DMS79 (cell line): ENCODE results near the gene FAM118B.
"Not testable (repeated sequence)": the region's sequence is repeated elsewhere in the genome, so short reads cannot be mapped to it uniquely, and the experiment has no call there.

Source experiments
- DNase-seq: peaks from one replicate; lab custom pipeline; 2025; lab: John Stamatoyannopoulos, UW

The FAM118B gene

DNA sequence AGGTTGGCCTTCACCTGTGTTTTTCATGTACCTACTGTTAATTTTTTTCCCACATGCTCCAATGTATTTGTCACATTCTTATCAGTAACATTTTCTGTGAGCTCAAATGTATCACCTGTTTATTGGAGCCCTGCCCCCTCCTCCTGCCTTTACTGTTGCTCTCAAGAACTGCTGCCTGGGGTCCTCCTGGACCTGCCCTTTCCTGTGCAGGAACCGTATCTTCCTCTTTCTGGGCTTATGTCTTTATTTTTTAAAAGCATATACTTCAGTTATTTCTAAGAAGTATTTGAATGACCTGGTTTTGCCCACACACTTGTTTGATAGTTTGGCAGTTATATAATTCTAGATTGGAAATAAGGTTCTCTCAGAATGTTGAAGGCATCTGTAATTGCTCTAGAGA, 5.9 kb downstream of the FAM118B start:
- no peak for DNase-seq

DNA sequence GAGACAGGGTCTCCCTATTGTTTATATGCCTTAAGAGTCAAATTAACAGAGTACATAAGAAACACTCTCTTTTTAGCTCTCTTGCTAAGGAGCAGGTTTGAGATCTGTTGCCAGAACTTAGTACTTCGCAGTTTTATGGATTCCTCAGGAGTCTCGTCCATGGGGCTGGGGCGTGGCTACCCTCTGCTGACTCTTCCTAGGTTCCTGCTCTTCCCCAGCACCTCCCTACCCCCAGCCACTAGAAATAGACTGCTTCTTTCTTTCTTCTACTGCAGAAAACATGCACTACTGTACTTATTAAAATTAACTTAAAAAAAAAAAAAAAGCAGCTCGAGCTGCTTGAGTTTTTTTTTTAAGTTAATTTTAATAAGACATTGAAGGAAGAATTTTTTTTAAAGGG, 8.0 kb downstream of the FAM118B start:
- no peak for DNase-seq

DNA sequence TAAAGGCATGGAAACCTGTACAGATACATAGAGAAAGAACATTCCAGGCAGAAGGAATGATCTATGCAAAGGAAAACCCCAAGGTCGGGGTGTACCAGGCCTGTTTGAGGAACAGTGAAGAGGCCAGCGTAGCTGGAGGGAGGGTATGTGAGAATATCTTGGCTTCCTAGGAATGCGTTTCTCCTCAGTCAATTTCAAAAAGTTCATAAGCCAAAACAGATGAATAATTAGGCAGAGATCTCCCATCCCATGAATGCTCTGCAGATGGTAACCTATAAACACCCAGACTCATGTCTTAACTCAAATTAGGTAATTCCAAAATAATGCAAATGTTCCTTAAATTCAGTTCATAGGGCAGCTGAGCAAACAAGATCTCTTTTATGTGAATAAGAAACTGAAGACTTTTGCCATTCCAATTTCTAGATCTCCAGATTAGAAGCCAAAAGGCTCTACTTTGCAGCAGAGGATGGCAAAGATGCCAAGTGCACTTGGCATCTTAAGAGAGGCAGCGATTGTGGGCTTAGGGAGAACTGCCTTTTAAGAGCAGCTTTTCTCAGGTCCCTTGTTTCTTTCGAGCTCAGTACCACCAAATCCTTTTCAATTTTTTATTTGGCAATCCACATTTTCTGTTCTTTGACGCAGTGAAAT, 13.2 kb downstream of the FAM118B start:
- DNase-seq: peak; percentile 77

DNA sequence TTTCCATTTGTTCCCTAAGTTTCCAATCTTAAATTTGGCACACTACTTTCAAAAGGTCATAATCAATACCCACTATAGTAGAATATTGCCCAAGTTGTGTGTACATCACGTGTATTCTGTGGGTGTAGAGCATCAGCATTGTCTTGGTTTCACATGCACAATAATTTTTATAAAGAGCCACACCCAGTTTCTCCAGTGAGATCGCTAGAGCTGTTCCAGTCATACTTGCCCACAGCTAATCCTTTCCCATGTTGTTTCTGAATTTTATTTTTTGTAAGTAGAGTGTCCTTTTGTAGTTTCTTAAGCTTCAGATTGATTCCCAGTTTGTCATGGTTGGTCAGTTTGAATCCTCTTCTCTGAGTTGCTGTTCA, 13.7 kb downstream of the FAM118B start:
- DNase-seq: no peak

DNA sequence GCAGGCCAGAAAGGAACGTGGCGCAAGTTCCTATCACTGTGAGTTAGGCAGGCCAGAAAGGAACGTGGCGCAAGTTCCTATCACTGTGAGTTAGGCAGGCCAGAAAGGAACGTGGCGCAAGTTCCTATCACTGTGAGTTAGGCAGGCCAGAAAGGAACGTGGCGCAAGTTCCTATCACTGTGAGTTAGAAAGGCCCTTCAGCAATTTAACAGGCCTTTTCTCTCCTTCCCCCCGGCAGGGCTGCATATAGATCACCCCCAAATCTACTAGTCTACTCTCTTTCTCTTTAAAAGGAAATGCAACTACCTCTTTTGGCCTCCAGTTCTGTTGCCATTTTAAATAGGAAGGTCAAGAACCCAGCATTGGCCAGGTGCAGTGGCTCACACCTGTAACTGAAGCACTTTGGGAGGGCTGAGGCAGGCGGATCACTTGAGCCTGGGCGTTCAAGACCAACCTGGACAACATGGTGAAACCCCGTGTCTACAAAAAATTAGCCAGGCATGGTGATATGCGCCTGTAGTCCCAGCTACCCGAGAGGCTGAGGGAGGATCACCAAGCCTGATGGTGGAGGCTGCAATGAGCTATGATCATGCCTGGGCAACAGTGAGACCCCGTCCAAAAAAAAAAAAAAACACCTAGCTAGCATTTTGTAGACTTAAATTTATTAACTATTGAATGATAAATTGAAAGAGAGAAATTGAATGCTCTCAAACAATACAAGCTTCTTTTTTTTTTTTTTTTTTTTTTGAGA, 14.9 kb downstream of the FAM118B start:
- DNase-seq: no peak

DNA sequence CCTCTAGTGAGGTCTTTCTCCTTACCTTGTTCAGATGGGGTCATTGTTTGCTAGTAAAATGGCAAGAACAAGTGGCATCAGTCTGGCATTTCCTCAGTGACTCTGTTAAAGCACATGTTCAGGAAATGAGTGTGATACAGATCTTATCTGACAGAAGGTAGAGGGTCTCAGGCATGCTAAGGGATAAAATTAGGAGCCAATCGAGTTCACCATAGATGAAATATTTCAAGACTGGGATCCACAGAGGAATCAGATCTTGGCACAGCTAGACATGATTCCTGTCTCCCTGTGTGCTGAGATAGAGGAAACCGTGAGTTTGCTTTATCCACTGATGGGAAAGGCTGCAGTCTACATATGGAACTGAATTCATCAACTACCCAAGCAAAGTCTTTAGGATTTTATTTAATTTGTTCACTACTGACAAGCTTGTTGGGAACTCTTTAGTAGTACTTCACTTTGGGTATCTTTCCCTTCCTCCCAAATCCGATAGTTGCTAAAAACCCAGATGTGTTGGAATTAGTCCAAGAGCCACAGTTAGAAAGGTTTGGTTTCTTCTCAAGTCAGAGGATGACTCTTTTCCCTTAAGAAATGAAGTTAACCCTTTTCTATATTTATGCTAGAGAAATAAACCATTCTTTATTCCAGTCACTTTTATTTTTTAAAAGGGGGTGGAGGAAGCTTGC, 18.4 kb downstream of the FAM118B start:
- no peak for DNase-seq

DNA sequence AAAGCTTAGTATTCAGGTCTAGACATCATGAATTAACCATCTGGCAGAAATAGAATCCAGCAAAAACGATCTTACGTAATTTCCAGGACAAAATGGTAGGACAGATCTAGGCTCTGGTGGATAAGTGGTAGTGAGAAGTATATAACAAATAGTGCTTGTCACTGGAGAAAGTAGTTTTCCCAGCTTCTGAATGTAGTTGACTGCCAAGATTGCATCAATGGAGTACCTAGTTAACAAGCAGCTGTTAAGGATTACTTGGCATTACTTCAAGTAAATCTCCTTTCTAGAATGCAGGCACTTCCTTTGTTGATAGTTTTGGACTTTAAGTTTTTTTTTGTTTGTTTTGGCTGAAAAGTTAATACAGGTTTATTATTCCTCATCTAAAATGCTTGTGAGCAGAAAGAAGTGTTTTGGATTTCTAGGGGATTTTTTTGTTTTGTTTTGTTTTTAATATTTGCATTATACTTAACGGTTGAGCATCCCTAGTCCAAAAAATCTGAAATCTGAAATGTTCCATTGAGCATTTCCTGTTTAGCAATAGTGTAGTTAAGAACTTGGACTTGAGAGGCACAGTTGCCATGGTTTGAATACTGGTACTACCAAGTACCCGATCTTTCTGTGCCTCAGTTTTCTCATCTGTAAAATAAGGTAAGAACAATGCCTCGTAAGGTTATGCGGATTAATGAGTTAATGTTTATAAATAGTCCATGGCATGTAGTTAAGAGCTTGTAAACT, 20.3 kb downstream of the FAM118B start:
- DNase-seq: peak; percentile 95

DNA sequence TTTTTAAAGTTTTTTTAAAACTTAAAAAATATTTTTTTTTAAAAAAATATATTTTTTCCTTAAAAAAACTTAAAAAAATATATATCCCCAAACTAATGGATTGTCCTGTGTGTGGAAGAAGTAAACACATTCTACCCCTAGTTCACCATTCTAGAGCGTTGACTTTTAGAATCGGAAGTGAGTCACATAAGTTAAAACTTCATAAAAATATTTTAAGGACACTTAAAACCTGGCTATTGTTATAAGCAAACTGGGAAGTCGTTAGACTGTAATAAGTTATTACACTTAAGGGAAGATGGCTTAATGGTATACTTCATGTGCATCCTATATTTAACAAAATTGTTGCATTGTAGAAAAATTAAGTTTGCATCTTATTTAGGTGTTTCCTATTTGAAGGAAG, 21.1 kb downstream of the FAM118B start:
- DNase-seq: no peak

DNA sequence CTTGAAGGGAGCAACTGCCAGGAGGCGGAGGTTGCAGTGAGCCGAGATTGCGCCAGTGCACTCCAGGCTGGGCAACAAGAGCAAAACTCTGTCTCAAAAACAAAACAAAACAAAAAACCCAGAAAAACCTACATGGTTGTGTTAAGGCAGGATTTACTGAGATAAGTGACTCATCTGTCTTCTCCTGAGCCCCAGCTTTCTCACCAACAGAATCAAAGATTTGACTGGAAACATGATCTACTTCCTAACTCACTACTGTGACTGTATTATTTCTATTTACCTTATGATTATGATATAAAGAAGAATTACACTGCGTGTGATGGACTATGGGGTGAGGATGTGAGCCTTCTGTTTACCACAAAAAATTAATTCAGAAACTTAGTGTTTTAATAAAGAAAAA, 21.8 kb downstream of the FAM118B start:
- no peak for DNase-seq

DNA sequence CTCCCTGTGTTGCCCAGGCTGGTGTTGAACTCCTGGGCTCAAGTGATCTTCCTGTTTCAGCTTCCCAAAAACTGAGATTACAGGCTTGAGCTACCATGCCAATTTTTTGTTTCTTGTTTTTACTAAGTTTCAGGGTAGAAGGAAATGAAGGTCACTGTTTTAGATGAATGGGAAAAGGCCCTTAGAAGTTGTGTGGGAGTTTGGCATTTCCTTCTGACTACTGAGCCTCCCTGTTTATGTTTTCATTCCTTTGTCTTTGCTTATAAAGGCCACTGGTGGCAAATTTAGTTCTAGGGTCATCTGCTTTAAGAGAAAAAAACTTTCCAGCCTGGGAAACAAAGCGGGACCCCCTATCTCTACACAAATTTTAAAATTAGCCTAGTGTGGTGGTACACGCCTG, 35.1 kb downstream of the FAM118B start:
- no peak for DNase-seq

DNA sequence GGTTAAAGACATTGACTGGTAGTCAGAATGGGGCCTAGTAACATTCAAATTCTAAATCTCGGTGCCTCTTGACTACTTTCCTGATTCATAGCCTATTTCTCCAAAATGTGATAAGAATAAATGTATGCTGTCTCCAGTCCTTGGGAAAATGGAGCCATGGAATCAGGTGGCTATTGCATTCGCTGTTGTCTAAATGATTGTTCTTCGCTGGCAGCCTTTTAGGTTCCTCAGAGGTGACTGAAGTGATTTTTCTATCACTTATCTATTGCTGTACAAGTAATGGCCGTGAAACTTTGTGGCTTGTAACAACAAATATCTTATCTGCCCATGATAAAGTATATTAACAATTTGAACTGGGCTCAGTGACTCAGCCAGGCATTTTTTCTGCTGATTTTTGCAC, 41.7 kb downstream of the FAM118B start:
- DNase-seq: no peak

DNA sequence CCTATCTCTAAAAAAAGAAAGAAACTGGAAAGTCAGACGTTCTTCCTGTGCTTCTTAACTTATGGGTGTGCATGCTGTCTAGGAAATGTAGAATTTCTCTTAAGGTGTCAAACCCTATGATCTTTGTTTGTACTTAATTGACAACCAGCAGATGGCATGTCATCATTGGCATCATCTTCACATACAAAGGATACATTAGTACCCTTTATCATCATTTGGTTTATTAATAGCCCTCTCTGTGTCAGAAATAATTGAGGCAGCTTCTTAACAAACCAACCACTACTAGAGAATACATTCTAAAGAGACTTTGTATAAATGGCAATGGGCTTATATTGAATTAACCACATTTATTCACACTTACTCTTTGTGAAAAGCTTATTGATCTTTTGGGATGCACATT, 43.2 kb downstream of the FAM118B start:
- DNase-seq: no peak

DNA sequence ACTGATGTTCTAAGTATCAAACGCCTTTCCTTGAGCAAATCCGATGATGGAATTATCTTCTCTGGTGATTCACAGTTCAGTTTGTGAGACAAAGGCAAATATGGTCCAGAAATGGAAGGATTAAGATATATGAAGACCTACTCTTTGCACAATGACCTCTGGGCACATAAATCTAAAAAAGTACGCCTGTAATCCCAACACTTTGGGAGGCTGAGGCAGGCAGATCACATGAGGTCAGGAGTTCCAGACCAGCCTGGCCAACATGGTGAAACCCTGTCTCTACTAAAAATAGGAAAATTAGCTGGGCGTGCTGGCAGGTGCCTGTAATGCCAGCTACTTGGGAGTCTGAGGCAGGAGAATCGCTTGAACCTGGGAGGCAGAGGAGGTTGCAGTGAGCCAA, 43.9 kb downstream of the FAM118B start:
- not testable (repeated sequence) for DNase-seq

DNA sequence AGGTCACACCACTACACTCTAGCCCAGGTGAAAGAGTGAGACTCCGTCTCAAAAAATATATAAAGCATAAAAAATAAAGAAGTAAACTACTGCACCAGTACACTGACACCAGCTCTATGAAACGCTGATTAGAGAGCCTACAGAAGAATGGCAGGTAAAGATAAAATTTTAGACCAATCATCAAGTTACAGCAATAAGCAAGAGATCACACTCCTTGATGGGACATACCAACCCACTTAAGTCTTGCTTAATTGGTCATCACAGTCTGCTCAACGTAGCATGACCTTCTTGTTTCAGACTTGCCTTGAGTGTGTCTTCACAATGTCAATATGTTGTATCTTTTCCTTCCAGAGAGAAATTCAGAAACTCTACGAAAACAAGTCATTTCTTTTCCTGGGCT, 44.6 kb downstream of the FAM118B start:
- DNase-seq: no peak

DNA sequence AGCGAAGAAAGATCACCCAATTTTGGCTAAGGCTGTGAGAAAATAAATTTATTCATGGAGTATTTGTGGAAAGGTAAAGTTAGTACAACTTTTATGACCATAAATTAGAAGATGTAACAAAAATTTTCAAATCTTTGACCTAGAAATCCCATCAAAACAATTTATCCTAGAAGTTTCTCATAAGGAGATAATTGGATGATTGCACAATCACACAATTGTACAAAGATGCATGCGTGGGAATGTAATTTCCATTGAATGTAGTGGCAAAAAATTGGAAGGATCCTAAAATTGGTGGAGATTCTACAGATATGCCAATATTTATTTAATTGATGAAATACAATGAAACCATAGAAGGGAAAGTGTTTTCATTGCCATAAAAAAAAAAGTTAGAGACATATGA, 45.6 kb downstream of the FAM118B start:
- no peak for DNase-seq

DNA sequence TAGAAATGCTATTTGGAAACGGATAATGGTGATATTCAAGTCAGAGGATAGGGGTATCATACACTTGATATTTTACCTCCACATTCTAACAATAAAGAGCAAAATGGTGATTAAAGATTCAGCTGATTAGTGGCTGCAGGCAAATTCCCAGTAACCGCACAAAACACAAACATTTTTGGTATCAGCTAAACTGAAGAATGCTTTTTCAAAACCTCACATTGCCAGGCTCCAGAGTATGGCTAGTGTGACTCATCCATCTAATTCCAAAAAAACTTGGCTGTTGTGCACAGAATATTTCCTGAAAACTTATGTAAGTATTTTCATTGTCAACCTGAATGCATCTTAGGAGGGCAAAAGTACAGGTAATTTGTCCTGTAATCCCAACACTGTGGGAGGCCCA, 46.2 kb downstream of the FAM118B start:
- no peak for DNase-seq

DNA sequence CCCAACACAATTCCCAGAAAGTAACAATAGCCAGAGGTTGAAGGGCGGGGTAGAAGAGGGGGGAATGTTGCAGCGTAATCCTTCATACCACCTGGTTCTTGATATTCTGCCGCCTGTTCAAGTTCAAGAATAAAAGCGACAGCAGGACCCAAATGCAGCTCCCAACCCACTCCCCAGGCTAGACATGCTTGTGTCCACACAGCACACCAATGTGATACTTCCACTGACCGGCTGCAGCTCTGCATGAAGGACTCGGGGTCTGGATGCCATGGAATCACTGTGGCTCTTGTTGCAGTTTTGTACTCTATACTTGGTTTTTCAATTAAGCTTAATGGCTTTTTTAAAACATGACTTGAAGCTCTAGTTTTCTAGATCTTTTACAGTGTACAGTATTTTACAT, 50.6 kb downstream of the FAM118B start:
- no peak for DNase-seq

DNA sequence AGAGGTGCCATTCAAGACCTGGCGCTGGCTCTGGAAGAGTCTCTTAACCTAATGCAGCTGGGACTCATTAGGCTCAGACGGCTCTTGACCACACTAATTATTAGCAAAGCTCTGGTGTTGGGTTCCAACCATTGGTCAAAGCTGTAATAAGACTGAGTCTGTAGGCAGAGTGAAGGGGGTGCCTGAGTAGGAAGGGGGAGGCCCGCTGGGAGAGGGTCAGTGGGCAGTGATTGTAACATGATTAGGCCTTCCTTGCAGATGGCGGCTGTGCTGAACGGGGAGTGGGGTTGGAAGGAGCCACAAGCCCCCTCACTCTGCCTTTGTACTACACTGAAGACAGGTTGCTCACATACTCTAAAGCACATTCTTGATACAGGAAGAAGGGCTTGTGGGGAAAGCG, 51.9 kb downstream of the FAM118B start:
- no peak for DNase-seq

DNA sequence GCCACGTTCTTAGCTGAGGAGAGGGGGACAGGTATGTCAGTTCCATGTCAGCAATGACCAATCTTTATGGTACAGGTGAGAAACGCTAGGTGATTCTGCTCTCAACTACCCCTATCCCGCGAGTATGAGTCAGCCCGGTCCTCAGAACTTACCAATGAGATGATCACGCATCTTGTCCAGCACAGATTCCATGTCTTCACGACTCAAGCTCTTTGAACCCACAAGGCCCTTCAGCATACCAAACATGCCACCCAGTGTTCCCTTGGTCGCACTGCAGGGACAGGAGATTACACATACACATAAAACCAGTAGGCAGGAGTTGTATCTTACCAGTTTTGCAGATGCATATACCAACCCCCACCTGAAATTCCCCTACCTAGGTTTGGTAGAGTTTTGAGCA, 54.2 kb downstream of the FAM118B start:
- DNase-seq: no peak

DNA sequence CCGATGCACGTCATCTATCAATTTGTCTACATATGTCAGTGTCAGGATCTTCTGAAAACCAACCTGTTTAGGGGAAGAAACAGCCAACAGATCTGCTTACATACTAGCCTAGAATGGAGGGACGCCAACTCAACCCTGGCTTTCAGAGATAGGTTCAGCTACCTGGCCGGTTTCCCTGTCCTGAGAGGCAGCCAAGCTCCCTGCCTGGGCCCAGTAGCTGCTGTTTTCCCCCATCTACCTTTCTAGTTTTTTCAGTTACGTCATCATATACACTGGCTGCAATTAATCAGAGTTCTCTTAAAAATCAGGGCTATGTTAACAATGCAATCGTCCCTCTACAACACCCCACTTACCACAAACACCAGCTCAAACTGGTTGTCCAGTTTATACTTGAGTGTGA, 56.1 kb downstream of the FAM118B start:
- DNase-seq: no peak

DNA sequence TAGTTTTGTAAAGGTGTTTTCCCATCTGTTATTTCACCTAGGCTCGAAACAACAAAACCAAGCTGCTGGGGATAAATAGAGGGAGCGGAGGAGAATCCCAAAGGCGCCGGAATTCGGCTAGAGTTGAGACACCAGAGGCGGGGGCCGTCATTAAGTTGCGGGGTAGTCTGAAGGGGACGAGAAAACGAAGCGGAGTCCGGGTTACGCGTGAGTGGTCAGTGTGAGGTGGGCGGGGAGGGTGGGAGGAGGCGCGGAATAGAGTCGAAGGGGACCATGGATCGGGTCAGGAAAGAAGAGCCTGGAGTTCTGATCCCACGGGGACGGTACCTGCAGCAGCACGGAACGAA, 56.8 kb downstream of the FAM118B start:
- DNase-seq: peak; percentile 59

DNA sequence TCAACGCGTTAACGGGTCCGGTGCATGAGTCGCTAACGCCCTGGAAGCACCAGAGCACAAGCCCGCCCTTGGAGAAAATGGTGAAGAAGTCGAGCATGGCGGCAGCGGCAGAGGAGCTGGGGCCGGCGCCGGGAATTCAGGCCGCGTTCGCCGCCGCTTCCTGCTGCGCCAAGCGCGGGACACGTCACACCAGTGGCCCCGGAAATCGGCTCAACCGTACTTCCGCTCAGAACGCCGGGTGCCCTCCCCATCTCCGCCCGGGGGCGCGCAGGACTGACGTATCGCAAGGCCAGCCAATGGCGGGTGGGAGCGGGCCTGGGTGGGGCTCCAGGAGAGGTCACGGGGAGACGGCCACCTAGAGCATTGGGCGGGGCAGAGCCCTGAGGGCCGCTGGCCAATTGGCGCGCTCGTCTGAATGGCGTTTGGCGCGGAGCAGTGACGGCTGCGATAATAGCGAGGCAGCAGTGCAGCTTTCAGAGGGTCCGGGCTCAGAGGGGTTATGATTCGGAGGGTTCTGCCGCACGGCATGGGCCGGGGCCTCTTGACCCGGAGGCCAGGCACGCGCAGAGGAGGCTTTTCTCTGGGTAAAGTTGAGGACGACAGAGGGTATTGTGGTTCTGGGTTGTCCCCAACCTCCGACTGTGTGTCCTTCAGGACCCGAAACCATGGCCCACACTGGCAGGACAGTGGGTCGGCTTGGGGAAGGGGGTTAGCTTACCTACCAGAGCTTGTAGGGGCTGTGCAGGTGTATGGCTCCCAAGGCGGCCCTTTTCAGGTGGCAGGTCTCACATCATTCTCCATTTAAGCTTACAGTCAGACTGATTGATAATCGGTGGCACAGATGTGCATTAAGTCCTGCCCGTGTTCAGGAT, 57.4 kb downstream of the FAM118B start, which contains the start of the genes FOXRED1 and SRPRA:
Gene FOXRED1, plus strand, starts transcription at position 447 of the 872 bp plus-strand sequence. Its CDS starts 53 bp downstream, at position 500.
Gene SRPRA, minus strand, starts transcription at position 188 of the 872 bp plus-strand sequence. Its CDS starts 91 bp downstream, at position 97.
- DNase-seq: peak; percentile 99
